Mesothelial cell of epicardium (in vitro differentiated cells): ENCODE results near the gene OR52B2. TPM values are rescaled to one million over a fixed set of nuclear protein-coding genes. Genes with fewer than 3 reads are reported as not detected.

Source experiments
- DNase-seq, 2 experiments: peaks; one replicate each; pipeline ENCODE4 v3.0.0; 2021; ENCODE audit warnings: low spot score in 2 of 2; ENCODE audit not compliant: unreplicated experiment in 2 of 2
- H3K27ac Mint-ChIP-seq: 2 replicates; pipeline ENCODE4 v1.8.0; 2021; ENCODE audit warnings: mixed read lengths
- H3K27me3 Mint-ChIP-seq: 2 replicates; pipeline ENCODE4 v1.8.0; 2021; ENCODE audit warnings: low read depth, mixed read lengths
- H3K36me3 Mint-ChIP-seq: 2 replicates; pipeline ENCODE4 v1.8.0; 2021; ENCODE audit warnings: mixed read lengths
- H3K4me1 Mint-ChIP-seq: 2 replicates; pipeline ENCODE4 v1.8.0; 2021; ENCODE audit warnings: mixed read lengths
- H3K4me3 Mint-ChIP-seq: 2 replicates; pipeline ENCODE4 v1.8.0; 2021; ENCODE audit warnings: mild to moderate bottlenecking, moderate library complexity, mixed read lengths
- H3K9me3 Mint-ChIP-seq: 2 replicates; pipeline ENCODE4 v1.8.0; 2021; ENCODE audit warnings: mixed read lengths
- total RNA-seq: library from RNA; stranded (reverse); gene quantifications from 3 replicates; pipeline ENCODE4 v1.2.1, GENCODE V29; 2021
- TF ChIP-seq, protein P1 (sequence below): fragments of 200-600 bp; sonication (generic); IDR thresholded peaks from one replicate; pipeline ENCODE4 v1.5.0; 2021; ENCODE audit warnings: antibody characterized with exemption; ENCODE audit not compliant: unreplicated experiment

Gene OR52B2
- total RNA-seq, 1 donor from 2014 or later = not detected

DNA sequence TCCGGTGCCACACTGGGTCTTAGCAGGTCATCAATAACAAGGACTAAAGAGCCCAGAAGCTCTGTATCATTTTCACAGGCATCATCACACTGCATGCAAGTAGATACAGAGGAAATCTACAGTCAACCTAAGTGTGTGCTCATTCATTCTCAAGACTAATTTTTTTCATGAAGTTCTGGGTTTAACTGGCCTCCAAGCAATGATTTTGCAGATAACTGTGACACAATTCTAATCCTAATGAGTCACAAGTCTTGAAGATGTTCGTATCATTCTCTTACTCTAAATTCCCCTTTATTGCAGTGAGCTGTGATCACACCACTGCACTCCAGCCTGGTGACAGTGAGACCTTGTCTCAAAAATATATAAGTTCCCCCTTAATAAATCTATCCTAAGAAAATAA is 31.4 kb upstream of the OR52B2 start:
- TF ChIP-seq, protein P1, sequence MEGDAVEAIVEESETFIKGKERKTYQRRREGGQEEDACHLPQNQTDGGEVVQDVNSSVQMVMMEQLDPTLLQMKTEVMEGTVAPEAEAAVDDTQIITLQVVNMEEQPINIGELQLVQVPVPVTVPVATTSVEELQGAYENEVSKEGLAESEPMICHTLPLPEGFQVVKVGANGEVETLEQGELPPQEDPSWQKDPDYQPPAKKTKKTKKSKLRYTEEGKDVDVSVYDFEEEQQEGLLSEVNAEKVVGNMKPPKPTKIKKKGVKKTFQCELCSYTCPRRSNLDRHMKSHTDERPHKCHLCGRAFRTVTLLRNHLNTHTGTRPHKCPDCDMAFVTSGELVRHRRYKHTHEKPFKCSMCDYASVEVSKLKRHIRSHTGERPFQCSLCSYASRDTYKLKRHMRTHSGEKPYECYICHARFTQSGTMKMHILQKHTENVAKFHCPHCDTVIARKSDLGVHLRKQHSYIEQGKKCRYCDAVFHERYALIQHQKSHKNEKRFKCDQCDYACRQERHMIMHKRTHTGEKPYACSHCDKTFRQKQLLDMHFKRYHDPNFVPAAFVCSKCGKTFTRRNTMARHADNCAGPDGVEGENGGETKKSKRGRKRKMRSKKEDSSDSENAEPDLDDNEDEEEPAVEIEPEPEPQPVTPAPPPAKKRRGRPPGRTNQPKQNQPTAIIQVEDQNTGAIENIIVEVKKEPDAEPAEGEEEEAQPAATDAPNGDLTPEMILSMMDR = no peak

DNA sequence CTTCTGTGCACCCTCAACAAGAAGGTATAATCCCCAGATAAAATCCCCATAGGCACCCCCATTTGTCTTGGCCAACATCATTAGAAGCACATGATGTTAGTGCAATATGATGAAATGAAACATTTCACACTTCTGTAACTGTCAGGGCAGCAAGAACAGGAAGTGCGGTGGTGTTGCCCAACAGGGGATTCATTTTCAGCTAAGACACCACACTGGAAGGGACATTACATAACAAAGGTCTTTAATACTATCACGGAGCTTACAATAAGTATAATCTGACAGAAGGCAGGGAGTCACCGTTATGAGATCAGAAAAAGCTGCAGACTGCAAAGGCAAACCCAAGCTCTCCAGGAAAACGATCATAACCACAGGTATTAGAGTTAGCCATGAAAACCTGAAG is 30.8 kb upstream of the OR52B2 start:
- DNase-seq = no peak
- Mint-ChIP-seq H3K27me3 (peaks cover 2% of the 10 kb centered on the region), H3K36me3 (peaks cover 3% of the 10 kb centered on the region), H3K27ac (no peak overlapping the region), H3K4me1 (no peaks in the 10 kb centered on the region), H3K4me3 (no peak overlapping the region), H3K9me3 (no peaks in the 10 kb centered on the region)
- TF ChIP-seq, protein P1 = no peak

More for the DNA sequence above, 31.4 kb upstream of the OR52B2 start:
- Mint-ChIP-seq H3K4me3 (no peak overlapping the region), H3K4me1 (no peaks in the 10 kb centered on the region), H3K27me3 (no peaks in the 10 kb centered on the region), H3K27ac (no peak overlapping the region), H3K36me3 (peaks cover 3% of the 10 kb centered on the region), H3K9me3 (no peaks in the 10 kb centered on the region)
- DNase-seq = no peak

DNA sequence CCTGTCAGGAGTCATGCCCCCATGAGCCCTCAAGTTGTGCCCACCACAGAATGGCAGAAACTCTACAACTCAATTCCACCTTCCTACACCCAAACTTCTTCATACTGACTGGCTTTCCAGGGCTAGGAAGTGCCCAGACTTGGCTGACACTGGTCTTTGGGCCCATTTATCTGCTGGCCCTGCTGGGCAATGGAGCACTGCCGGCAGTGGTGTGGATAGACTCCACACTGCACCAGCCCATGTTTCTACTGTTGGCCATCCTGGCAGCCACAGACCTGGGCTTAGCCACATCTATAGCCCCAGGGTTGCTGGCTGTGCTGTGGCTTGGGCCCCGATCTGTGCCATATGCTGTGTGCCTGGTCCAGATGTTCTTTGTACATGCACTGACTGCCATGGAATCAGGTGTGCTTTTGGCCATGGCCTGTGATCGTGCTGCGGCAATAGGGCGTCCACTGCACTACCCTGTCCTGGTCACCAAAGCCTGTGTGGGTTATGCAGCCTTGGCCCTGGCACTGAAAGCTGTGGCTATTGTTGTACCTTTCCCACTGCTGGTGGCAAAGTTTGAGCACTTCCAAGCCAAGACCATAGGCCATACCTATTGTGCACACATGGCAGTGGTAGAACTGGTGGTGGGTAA is 29.2 kb upstream of the OR52B2 start, which contains the start of gene OR52W1:
OR52W1 (plus strand) TSS at position 51 of the 637 bp plus-strand sequence; CDS start at position 51, 0 bp downstream.
- TF ChIP-seq, protein P1 = no peak
- peaks cover 3% of the 10 kb centered on the region for H3K36me3 Mint-ChIP-seq
- no peaks in the 10 kb centered on the region for H3K4me1 Mint-ChIP-seq
- H3K27me3 Mint-ChIP-seq = peaks cover 2% of the 10 kb centered on the region
- DNase-seq = no peak
- H3K27ac Mint-ChIP-seq = no peak within 1 kb of the TSS
- no peaks in the 10 kb centered on the region for H3K9me3 Mint-ChIP-seq
- no peak within 1 kb of the TSS for H3K4me3 Mint-ChIP-seq

DNA sequence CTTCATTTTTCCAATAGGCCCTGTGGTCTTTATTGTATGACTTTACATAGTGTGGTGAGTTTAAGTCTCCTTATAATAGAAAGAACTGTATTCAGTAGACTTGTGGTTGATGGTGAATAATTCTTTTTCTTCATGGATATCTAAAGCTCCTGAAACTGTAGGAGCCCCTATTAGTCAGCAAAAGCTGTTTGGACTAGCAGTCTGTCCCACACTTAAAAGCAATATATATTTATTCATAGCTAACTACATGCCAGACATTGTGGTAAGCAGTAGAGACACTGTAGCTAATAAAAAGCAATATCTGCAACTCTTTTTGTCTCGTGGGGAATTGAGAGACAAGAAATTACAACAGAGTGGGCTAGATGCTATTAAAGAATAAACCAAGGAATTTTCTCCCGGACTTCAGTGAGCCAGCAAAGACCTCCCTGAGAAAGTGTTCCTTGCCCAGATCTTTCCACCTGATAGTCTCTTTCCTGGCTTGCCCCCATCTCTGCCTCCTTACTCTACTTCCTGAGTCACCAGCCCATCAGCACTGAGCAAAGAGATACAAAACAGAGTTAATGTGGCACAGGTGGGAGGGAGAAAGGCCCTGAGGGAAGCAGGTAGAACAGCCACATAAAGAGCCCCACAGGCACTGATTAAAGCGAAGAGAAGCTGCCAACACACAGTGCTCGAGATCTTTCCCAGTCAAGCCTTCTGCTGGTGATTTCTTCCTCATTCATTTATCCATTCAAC is 27.5 kb upstream of the OR52B2 start:
- Mint-ChIP-seq H3K27me3 (peaks cover 2% of the 10 kb centered on the region), H3K9me3 (no peaks in the 10 kb centered on the region), H3K27ac (no peak overlapping the region), H3K4me3 (no peak overlapping the region), H3K4me1 (no peaks in the 10 kb centered on the region), H3K36me3 (peaks cover 3% of the 10 kb centered on the region)
- DNase-seq = no peak
- TF ChIP-seq, protein P1 = no peak

DNA sequence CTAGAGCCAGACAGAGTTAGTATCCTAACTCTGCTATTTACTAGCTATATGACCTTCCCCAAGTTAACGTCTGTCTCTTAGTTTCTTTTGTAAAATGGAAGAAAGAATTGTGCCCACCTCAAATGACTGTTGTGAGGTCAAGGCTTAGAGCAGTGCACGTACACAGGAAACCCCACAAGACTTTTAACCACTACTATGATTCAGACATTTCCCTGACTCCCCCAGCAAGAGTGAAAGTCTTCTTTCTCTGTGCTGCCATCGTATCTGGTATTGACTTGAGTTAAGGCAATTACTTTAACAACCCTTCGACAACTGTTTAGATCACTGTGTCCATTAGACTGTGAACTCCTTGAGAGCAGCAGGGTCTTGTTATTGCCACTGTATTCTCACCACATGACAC is 26.3 kb upstream of the OR52B2 start:
- TF ChIP-seq, protein P1 = no peak
- DNase-seq = no peak
- Mint-ChIP-seq H3K27me3 (peaks cover 2% of the 10 kb centered on the region), H3K4me3 (no peak overlapping the region), H3K4me1 (no peaks in the 10 kb centered on the region), H3K36me3 (no peaks in the 10 kb centered on the region), H3K27ac (no peak overlapping the region), H3K9me3 (no peaks in the 10 kb centered on the region)
